Neural crest cell (in vitro differentiated cells): ENCODE results near the gene SPAG16. TPM values are rescaled to one million over a fixed set of nuclear protein-coding genes. Genes with fewer than 3 reads are reported as not detected.

Experiments
- DNase-seq: peaks from one replicate; pipeline ENCODE4 v3.0.0; 2021; ENCODE audit warnings: low read depth, mixed read lengths, low spot score
- H3K27ac Mint-ChIP-seq: one replicate; pipeline ENCODE4 v1.8.0; 2021; ENCODE audit warnings: mild to moderate bottlenecking, mixed read lengths; ENCODE audit not compliant: unreplicated experiment
- H3K27me3 Mint-ChIP-seq: 2 replicates; pipeline ENCODE4 v1.8.0; 2021; ENCODE audit warnings: low read depth, mild to moderate bottlenecking, mixed read lengths
- H3K36me3 Mint-ChIP-seq: 2 replicates; pipeline ENCODE4 v1.8.0; 2021; ENCODE audit warnings: low read depth, mild to moderate bottlenecking, mixed read lengths
- H3K4me1 Mint-ChIP-seq: 2 replicates; pipeline ENCODE4 v1.8.0; 2021; ENCODE audit warnings: mixed read lengths
- H3K4me3 Mint-ChIP-seq: one replicate; pipeline ENCODE4 v1.8.0; 2021; ENCODE audit warnings: mild to moderate bottlenecking, mixed read lengths
- H3K9me3 Mint-ChIP-seq: 2 replicates; pipeline ENCODE4 v1.8.0; 2021; ENCODE audit warnings: mixed read lengths
- CTCF ChIP-seq: fragments of 200-600 bp; sonication (generic); conservative IDR thresholded peaks from 2 replicates; pipeline ENCODE4 v1.5.0; 2021; ENCODE audit warnings: antibody characterized with exemption, mild to moderate bottlenecking
- total RNA-seq: library from RNA; stranded (reverse); gene quantifications from 2 replicates; pipeline ENCODE4 v1.2.1, GENCODE V29; 2021

SPAG16 gene
- total RNA-seq, 1 donor from 2014 or later = 29.0 TPM

- Mint-ChIP-seq H3K9me3 (peaks cover 5% of the 10 kb centered on the region), H3K27ac (peak overlapping the region; percentile 46), H3K36me3 (no peaks in the 10 kb centered on the region), H3K27me3 (no peaks in the 10 kb centered on the region), H3K4me3 (peak overlapping the region; percentile 3), H3K4me1 (peaks cover 12% of the 10 kb centered on the region)
- no peak for DNase-seq
- TF ChIP-seq CTCF = no peak
These were observed 534.2 kb downstream of the SPAG16 start for GRCh38 chr2:213818436-213818835.

- Mint-ChIP-seq H3K27ac (no peak overlapping the region), H3K36me3 (no peaks in the 10 kb centered on the region), H3K27me3 (no peaks in the 10 kb centered on the region), H3K4me1 (no peaks in the 10 kb centered on the region), H3K9me3 (no peaks in the 10 kb centered on the region), H3K4me3 (no peak overlapping the region)
- DNase-seq = no peak
- TF ChIP-seq CTCF = no peak
These were observed 550.1 kb downstream of the SPAG16 start for GRCh38 chr2:213834331-213834730.

GRCh38 chr2:213834746-213835145, 550.5 kb downstream of the SPAG16 start:
- DNase-seq = no peak
- no peak for TF ChIP-seq CTCF
- no peaks in the 10 kb centered on the region for H3K36me3 Mint-ChIP-seq
- no peak overlapping the region for H3K27ac Mint-ChIP-seq
- H3K9me3 Mint-ChIP-seq = no peaks in the 10 kb centered on the region
- H3K27me3 Mint-ChIP-seq = no peaks in the 10 kb centered on the region
- H3K4me3 Mint-ChIP-seq = no peak overlapping the region
- no peaks in the 10 kb centered on the region for H3K4me1 Mint-ChIP-seq

- Mint-ChIP-seq H3K9me3 (peaks cover 3% of the 10 kb centered on the region), H3K27ac (no peak overlapping the region), H3K36me3 (peaks cover 2% of the 10 kb centered on the region), H3K4me3 (no peak overlapping the region), H3K4me1 (no peaks in the 10 kb centered on the region), H3K27me3 (no peaks in the 10 kb centered on the region)
- DNase-seq = no peak
- TF ChIP-seq CTCF = no peak
These were observed 562.6 kb downstream of the SPAG16 start for GRCh38 chr2:213846856-213847255.

- peaks cover 2% of the 10 kb centered on the region for H3K36me3 Mint-ChIP-seq
- TF ChIP-seq CTCF = no peak
- no peaks in the 10 kb centered on the region for H3K4me1 Mint-ChIP-seq
- DNase-seq = no peak
- no peak overlapping the region for H3K27ac Mint-ChIP-seq
- no peaks in the 10 kb centered on the region for H3K27me3 Mint-ChIP-seq
- H3K4me3 Mint-ChIP-seq = no peak overlapping the region
- H3K9me3 Mint-ChIP-seq = peaks cover 3% of the 10 kb centered on the region
These were observed 563.1 kb downstream of the SPAG16 start for GRCh38 chr2:213847316-213847715.

GRCh38 chr2:213848631-213849030, 564.4 kb downstream of the SPAG16 start:
- H3K27me3 Mint-ChIP-seq = no peaks in the 10 kb centered on the region
- H3K4me3 Mint-ChIP-seq = no peak overlapping the region
- H3K4me1 Mint-ChIP-seq = no peaks in the 10 kb centered on the region
- TF ChIP-seq CTCF = no peak
- H3K27ac Mint-ChIP-seq = no peak overlapping the region
- H3K9me3 Mint-ChIP-seq = peaks cover 3% of the 10 kb centered on the region
- DNase-seq = no peak
- peaks cover 2% of the 10 kb centered on the region for H3K36me3 Mint-ChIP-seq
